Astrocyte (in vitro differentiated cells and primary cell): Measurements from ENCODE around the gene PLA2G4E. TPM values are rescaled to one million over a fixed set of nuclear protein-coding genes. Genes with fewer than 3 reads are reported as not detected.

Experiments
- DNase-seq: peaks from one replicate; pipeline ENCODE4 v3.0.0-alpha.2; 2010; ENCODE audit warnings: low read depth
- FAIRE-seq: peaks from 2 replicates; lab custom pipeline; 2011; peaks lifted over from hg19 to GRCh38; lab: Jason Lieb, UNC
- H2AFZ ChIP-seq: 2 replicates; pipeline ENCODE4 v1.6.0; 2012; ENCODE audit warnings: low read depth, low read length, inconsistent platforms
- H3K27ac ChIP-seq: 2 replicates; pipeline ENCODE4 v1.5.1; 2011; ENCODE audit warnings: low read depth, low read length, inconsistent platforms
- H3K27me3 ChIP-seq: 2 replicates; pipeline ENCODE4 v1.6.0; 2011; ENCODE audit warnings: low read length, inconsistent platforms; ENCODE audit not compliant: insufficient read depth
- H3K36me3 ChIP-seq: 2 replicates; pipeline ENCODE4 v1.5.1; 2011; ENCODE audit warnings: low read length, inconsistent platforms; ENCODE audit not compliant: insufficient read depth
- H3K4me1 ChIP-seq: 2 replicates; pipeline ENCODE4 v1.5.1; 2011; ENCODE audit warnings: low read length, inconsistent platforms; ENCODE audit not compliant: insufficient read depth
- H3K4me2 ChIP-seq: 2 replicates; pipeline ENCODE4 v1.6.0; 2012; ENCODE audit warnings: low read length, inconsistent platforms
- H3K4me3 ChIP-seq: 2 replicates; pipeline ENCODE4 v1.5.1; 2011; ENCODE audit warnings: low read depth, mild to moderate bottlenecking, low read length, inconsistent platforms; ENCODE audit not compliant: insufficient read depth
- H3K79me2 ChIP-seq: 2 replicates; pipeline ENCODE4 v1.6.0; 2012; ENCODE audit warnings: mild to moderate bottlenecking, low read length, inconsistent platforms; ENCODE audit not compliant: insufficient read depth
- H3K9ac ChIP-seq: 2 replicates; pipeline ENCODE4 v1.6.0; 2012; ENCODE audit warnings: mild to moderate bottlenecking, low read length, inconsistent platforms
- H3K9me3 ChIP-seq: 2 replicates; pipeline ENCODE4 v1.5.1; 2012; ENCODE audit warnings: low read depth, mild to moderate bottlenecking, low read length, inconsistent platforms; ENCODE audit not compliant: insufficient read depth
- H4K20me1 ChIP-seq: 2 replicates; pipeline ENCODE4 v1.6.0; 2012; ENCODE audit warnings: low read length, inconsistent platforms; ENCODE audit not compliant: insufficient read depth
- H3K27ac Mint-ChIP-seq: one replicate; pipeline ENCODE4 v1.8.0; 2021; ENCODE audit warnings: mild to moderate bottlenecking, mixed read lengths; ENCODE audit not compliant: unreplicated experiment
- H3K27me3 Mint-ChIP-seq: one replicate; pipeline ENCODE4 v1.8.0; 2021; ENCODE audit warnings: low read depth, mixed read lengths; ENCODE audit not compliant: unreplicated experiment
- H3K36me3 Mint-ChIP-seq: one replicate; pipeline ENCODE4 v1.8.0; 2021; ENCODE audit warnings: low read depth, mixed read lengths; ENCODE audit not compliant: unreplicated experiment
- H3K4me1 Mint-ChIP-seq: one replicate; pipeline ENCODE4 v1.8.0; 2021; ENCODE audit warnings: low read depth, mixed read lengths; ENCODE audit not compliant: unreplicated experiment
- H3K4me3 Mint-ChIP-seq: one replicate; pipeline ENCODE4 v1.8.0; 2021; ENCODE audit warnings: mild to moderate bottlenecking, moderate library complexity, mixed read lengths; ENCODE audit not compliant: unreplicated experiment
- H3K9me3 Mint-ChIP-seq: one replicate; pipeline ENCODE4 v1.8.0; 2021; ENCODE audit warnings: mild to moderate bottlenecking, mixed read lengths; ENCODE audit not compliant: unreplicated experiment
- EZH2 ChIP-seq: IDR thresholded peaks from 2 replicates; pipeline ENCODE4 v1.6.1; 2012; ENCODE audit warnings: mild to moderate bottlenecking, low read length, inconsistent platforms; ENCODE audit not compliant: insufficient read depth
- total RNA-seq: library from RNA; stranded (reverse); gene quantifications from 2 replicates; pipeline ENCODE4 v1.2.1, GENCODE V29; 2021
- TF ChIP-seq, protein P1 (sequence below): IDR thresholded peaks from 2 replicates; pipeline ENCODE4 v1.5.1; 2011; ENCODE audit warnings: low read depth, mild to moderate bottlenecking, inconsistent platforms, low read length, moderate library complexity; ENCODE audit not compliant: insufficient read depth

Gene PLA2G4E
- total RNA-seq, 1 donor from 2014 or later = not detected

DNA sequence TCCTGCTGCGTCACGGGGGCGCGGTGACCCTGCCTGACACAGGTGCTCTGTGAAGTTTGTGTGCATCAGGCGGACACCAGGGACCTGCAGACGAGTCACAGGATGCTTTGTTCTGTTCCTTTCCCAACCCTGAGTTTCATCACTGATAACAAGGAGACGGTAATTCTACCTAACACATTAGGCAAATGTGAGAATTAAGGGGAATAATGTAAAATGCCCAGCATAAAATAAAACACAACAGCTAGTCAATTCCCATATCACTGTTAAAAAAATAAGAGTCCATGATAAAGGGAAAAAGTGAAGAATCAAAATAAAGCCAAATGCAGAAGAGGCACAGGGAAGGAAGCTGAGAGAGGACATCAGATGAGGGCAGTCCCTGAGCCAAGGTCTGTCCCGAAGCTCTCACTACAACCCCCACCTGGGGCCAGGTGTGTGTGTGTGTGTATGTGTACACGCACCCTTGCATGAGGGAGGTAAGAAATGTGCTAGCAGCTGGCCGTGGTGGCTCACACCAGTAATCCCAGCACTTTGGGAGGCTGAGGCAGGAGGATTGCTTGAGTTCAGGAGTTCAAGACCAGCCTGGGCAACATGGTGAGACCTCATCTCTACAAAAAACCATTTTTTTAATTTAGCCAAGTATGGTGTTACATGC is 46.0 kb upstream of the PLA2G4E start:
- Mint-ChIP-seq H3K4me3 (no peak overlapping the region), H3K27me3 (peaks cover 17% of the 10 kb centered on the region), H3K36me3 (no peaks in the 10 kb centered on the region), H3K27ac (no peak overlapping the region), H3K9me3 (peaks cover 7% of the 10 kb centered on the region), H3K4me1 (peaks cover 14% of the 10 kb centered on the region)
- H4K20me1 ChIP-seq = no peaks in the 10 kb centered on the region
- H3K36me3 ChIP-seq = no peaks in the 10 kb centered on the region
- no peak for TF ChIP-seq EZH2
- TF ChIP-seq, protein P1, sequence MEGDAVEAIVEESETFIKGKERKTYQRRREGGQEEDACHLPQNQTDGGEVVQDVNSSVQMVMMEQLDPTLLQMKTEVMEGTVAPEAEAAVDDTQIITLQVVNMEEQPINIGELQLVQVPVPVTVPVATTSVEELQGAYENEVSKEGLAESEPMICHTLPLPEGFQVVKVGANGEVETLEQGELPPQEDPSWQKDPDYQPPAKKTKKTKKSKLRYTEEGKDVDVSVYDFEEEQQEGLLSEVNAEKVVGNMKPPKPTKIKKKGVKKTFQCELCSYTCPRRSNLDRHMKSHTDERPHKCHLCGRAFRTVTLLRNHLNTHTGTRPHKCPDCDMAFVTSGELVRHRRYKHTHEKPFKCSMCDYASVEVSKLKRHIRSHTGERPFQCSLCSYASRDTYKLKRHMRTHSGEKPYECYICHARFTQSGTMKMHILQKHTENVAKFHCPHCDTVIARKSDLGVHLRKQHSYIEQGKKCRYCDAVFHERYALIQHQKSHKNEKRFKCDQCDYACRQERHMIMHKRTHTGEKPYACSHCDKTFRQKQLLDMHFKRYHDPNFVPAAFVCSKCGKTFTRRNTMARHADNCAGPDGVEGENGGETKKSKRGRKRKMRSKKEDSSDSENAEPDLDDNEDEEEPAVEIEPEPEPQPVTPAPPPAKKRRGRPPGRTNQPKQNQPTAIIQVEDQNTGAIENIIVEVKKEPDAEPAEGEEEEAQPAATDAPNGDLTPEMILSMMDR = no peak
- DNase-seq (no peak), FAIRE-seq (no peak)
- no peak overlapping the region for H3K27ac ChIP-seq
- H3K4me1 ChIP-seq = no peaks in the 10 kb centered on the region
- H3K4me2 ChIP-seq = no peak overlapping the region
- no peak overlapping the region for H3K4me3 ChIP-seq
- H3K79me2 ChIP-seq = no peaks in the 10 kb centered on the region
- peaks cover 4% of the 10 kb centered on the region for H3K27me3 ChIP-seq
- no peak overlapping the region for H2AFZ ChIP-seq
- no peak overlapping the region for H3K9ac ChIP-seq
- H3K9me3 ChIP-seq = no peaks in the 10 kb centered on the region

- peaks cover 14% of the 10 kb centered on the region for H3K4me1 Mint-ChIP-seq
Observed at GRCh38 chr15:42065468-42065867, 44.6 kb upstream of the PLA2G4E start.

More at GRCh38 chr15:42065468-42065867, 44.6 kb upstream of the PLA2G4E start:
- no peak for DNase-seq
- Mint-ChIP-seq H3K36me3 (no peaks in the 10 kb centered on the region), H3K4me3 (no peak overlapping the region), H3K27ac (no peak overlapping the region), H3K27me3 (peaks cover 17% of the 10 kb centered on the region), H3K9me3 (peaks cover 7% of the 10 kb centered on the region)
- Histone ChIP-seq H2AFZ (no peak overlapping the region), H3K27ac (no peak overlapping the region), H3K4me3 (no peak overlapping the region), H3K36me3 (no peaks in the 10 kb centered on the region), H3K9me3 (no peaks in the 10 kb centered on the region), H3K27me3 (peaks cover 4% of the 10 kb centered on the region), H3K4me2 (no peak overlapping the region), H3K9ac (no peak overlapping the region), H4K20me1 (no peaks in the 10 kb centered on the region), H3K4me1 (no peaks in the 10 kb centered on the region), H3K79me2 (no peaks in the 10 kb centered on the region)
- FAIRE-seq = no peak
- TF ChIP-seq, protein P1 = no peak
- TF ChIP-seq EZH2 = no peak
